ENCODE results near the gene SNX11. TPM values are rescaled to one million over a fixed set of nuclear protein-coding genes. Genes with fewer than 3 reads are reported as not detected.

SNX11 gene
- total and polyA plus RNA-seq, 9 donors = 7.1 to 21.3 (median 14.1) TPM

- WGBS, 3 donors = 85 to 89% (median 87%) methylated on average over 7 of the region's 7 CpGs
- TF ChIP-seq POLR2A (IDR thresholded peaks at IDR 0.05) = no peak
- no peak for TF ChIP-seq EP300 (IDR thresholded peaks at IDR 0.05)
- TF ChIP-seq CTCF (IDR thresholded peaks at IDR 0.05) = no peak
- intact Hi-C loops (cut with DNase I) = no loop called here
- Histone ChIP-seq H3K27ac (no peak overlapping the region), H3K27me3 (no peaks in the 10 kb centered on the region), H3K4me1 (ENCODE audit: insufficient read depth) (peaks cover 6% of the 10 kb centered on the region), H3K4me3 (no peak overlapping the region), H3K9me3 (no peaks in the 10 kb centered on the region), H3K36me3 (no peaks in the 10 kb centered on the region)
- DNase-seq = no peak
Observed at GRCh38 chr17:48104440-48104839, 3.1 kb upstream of the SNX11 start.

- Histone ChIP-seq H3K4me3 (peak overlapping the region; percentile 97), H3K27ac (peak overlapping the region; percentile 63 to 93), H3K36me3 (no peaks in the 10 kb centered on the region), H3K9me3 (no peaks in the 10 kb centered on the region), H3K4me1 (ENCODE audit: insufficient read depth) (no peaks in the 10 kb centered on the region), H3K27me3 (no peaks in the 10 kb centered on the region)
- intact Hi-C loops (cut with DNase I) = no loop called here
- no peak for TF ChIP-seq CTCF (IDR thresholded peaks at IDR 0.05)
- TF ChIP-seq EP300 (IDR thresholded peaks at IDR 0.05) = no peak
- no peak for TF ChIP-seq POLR2A (IDR thresholded peaks at IDR 0.05)
- no peak for DNase-seq
- WGBS, 3 donors = 24 to 39% (median 28%) methylated on average over 13 of the region's 13 CpGs
Observed at GRCh38 chr17:48106802-48107136, 797 bp upstream of the SNX11 start.

- WGBS, 3 donors = 83 to 87% (median 83%) methylated on average over 9 of the region's 9 CpGs
- intact Hi-C loops (cut with DNase I) = no loop called here
- Histone ChIP-seq H3K9me3 (no peaks in the 10 kb centered on the region), H3K27ac (no peak overlapping the region), H3K4me3 (no peak overlapping the region), H3K27me3 (no peaks in the 10 kb centered on the region), H3K4me1 (ENCODE audit: insufficient read depth) (no peaks in the 10 kb centered on the region), H3K36me3 (no peaks in the 10 kb centered on the region)
- no peak for TF ChIP-seq POLR2A (IDR thresholded peaks at IDR 0.05)
- no peak for TF ChIP-seq EP300 (IDR thresholded peaks at IDR 0.05)
- no peak for TF ChIP-seq CTCF (IDR thresholded peaks at IDR 0.05)
- DNase-seq = no peak
Observed at GRCh38 chr17:48110761-48111160, 3.2 kb downstream of the SNX11 start.

DNA sequence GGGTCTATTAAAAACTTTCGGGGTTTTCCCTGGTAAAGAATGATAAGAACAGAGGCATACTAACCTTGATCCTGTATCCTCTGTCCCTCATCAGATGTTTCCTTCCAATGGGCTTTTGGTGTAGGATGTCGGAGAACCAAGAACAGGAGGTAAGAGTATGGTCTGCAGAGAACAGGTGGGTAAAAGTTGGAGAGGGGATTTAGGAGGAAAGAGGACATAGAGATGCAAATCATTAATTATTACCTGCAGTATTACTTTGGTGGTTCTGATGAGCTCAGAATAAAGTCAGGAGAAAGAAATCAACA lies 4.3 kb downstream of the SNX11 start:
- Histone ChIP-seq H3K4me3 (no peak overlapping the region), H3K4me1 (ENCODE audit: insufficient read depth) (no peaks in the 10 kb centered on the region), H3K27ac (no peak overlapping the region), H3K9me3 (no peaks in the 10 kb centered on the region), H3K36me3 (no peaks in the 10 kb centered on the region), H3K27me3 (no peaks in the 10 kb centered on the region)
- intact Hi-C loops (cut with DNase I) = no loop called here
- TF ChIP-seq POLR2A (IDR thresholded peaks at IDR 0.05) = no peak
- no peak for TF ChIP-seq EP300 (IDR thresholded peaks at IDR 0.05)
- TF ChIP-seq CTCF (IDR thresholded peaks at IDR 0.05) = no peak
- WGBS, 3 donors = 84 to 88% (median 86%) methylated on average over 2 of the region's 2 CpGs
- DNase-seq = no peak

DNA sequence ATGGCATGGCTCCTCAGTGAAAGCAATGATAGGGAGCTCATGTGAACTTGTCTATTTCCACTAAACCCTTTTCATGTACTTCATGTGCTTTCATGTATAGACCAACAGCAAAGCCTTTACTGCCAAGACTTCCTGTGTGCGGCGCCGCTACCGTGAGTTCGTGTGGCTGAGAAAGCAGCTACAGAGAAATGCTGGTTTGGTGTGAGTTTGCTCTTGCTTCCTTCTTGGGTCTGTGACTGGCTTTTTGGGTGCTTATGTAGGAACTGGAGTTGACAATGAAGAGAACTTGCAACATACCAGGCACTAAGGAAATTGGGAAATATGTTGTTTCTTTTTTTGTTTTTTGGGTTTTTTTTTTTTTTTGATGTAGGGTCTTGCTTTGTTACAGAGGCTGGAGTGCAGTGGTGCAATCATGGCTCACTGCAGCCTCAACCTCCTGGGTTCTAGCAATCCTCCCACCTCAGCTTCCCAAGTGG lies 5.7 kb downstream of the SNX11 start:
- intact Hi-C loops (cut with DNase I) = no loop called here
- DNase-seq = no peak
- TF ChIP-seq POLR2A (IDR thresholded peaks at IDR 0.05) (no peak), CTCF (IDR thresholded peaks at IDR 0.05) (no peak)
- Histone ChIP-seq H3K36me3 (no peaks in the 10 kb centered on the region), H3K4me3 (no peak overlapping the region), H3K9me3 (no peaks in the 10 kb centered on the region), H3K27me3 (no peaks in the 10 kb centered on the region), H3K4me1 (ENCODE audit: insufficient read depth) (no peaks in the 10 kb centered on the region), H3K27ac (no peak overlapping the region)
- WGBS, 3 donors = 91 to 96% (median 94%) methylated on average over 5 of the region's 5 CpGs
